ENCODE measurements around the gene KCTD19.

Gene KCTD19

GRCh38 chr16:67283826-67284555, 42.5 kb downstream of the KCTD19 start:
- DNase-seq (ENCODE audit: low read depth in 1 of 2, low spot score in 1 of 2): no peak

DNA sequence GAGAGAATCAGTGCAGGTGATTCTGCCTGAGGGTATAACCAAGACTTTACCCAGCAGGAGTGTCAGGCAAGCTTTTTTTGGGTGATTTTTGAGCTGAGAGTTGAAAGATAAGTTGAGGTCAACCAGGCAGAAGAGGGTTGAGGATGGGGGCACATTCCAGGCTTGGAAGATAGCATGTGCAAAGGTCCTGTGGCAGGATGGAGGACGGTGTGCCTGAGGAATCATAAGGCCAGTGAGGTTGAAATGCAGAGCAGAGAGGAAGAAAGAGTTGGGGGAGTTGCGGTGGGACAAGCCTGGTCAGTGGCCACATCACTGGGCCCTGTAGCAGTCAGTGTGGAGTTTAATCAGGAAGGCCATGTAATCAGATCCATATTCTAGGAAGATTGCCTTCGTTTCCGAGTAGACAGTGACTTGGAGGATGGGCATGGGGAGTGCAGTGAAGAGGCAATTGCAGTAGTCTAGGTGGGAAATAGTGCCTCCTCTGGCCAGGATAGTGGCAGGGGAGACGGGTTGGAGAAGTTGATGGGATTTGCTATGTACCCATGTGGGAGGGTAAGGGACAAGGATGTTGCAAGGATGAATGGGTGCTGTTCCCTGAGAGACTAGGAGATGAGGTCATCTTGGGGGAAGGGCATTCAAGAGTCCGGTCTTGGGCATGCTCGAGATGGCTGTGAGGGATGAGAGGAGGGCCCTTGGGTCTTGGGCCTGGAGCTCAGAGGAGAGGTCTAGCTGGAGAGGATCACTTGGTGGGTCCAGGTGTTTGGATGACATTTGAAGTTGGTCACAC, 43.3 kb downstream of the KCTD19 start:
- no peak for DNase-seq (ENCODE audit: low read depth in 1 of 2, low spot score in 1 of 2)

DNA sequence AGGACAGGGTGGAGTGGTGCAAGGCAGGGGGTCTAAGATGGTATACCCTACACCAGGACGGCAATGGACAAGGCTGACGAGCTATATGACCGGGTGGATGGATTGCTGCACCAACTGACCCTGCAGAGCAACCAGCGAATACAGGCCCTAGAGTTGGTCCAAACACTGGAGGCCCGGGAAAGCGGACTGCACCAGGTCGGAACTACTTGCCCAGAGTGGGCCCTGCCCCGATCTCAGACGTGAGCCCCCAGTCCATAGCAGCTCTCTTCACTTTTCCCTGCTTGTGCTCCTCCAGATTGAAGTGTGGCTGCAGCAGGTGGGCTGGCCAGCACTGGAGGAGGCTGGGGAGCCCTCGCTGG, 44.1 kb downstream of the KCTD19 start:
- DNase-seq (ENCODE audit: low read depth in 1 of 2, low spot score in 1 of 2): no peak

DNA sequence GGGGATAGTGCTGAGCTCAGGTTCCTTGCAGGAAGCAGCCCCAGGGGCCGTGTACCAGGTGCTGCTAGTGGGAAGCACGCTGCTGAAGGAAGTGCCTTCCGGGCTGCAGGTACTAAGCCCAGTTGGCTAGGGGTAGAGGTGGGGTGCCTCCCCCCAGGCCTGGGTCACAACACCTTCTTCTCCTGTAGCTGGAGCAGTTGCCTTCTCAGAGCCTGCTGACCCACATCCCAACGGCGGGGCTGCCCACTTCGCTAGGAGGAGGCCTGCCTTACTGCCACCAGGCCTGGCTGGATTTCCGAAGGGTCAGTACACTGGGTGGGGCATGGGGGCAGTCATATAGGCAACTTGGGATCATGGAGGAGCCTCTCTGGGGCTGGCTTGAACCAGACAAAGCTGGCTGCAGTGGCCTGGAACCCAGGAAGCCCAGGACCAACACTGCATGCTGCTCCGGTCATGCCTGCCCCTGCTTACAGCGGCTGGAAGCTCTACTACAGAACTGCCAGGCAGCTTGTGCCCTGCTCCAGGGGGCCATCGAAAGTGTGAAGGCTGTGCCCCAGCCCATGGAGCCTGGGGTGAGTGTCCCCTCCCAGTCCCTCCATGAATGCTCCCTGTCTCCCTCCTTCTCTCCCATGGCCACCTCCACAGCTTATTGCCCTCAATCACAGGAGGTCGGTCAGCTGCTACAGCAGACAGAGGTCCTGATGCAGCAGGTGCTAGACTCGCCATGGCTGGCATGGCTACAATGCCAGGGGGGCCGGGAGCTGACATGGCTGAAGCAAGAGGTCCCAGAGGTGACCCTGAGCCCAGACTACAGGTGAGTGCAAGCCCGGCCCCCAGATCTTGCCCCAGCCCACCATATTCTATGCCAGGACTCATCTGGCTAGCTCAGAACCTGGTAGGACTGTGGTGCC, 44.8 kb downstream of the KCTD19 start:
- no peak for DNase-seq (ENCODE audit: low read depth in 1 of 2, low spot score in 1 of 2)

GRCh38 chr16:67280090-67281015, 46.2 kb downstream of the KCTD19 start:
- no peak for DNase-seq (ENCODE audit: low read depth in 1 of 2, low spot score in 1 of 2)

- peak; percentile 69 to 77 for DNase-seq (ENCODE audit: low read depth in 1 of 2, low spot score in 1 of 2)
Observed at GRCh38 chr16:67279296-67280089, 47.0 kb downstream of the KCTD19 start, which contains the start of gene PLEKHG4. Gene PLEKHG4, plus strand, starts transcription at chr16:67279532. Its CDS starts 513 bp downstream, at chr16:67280045.

DNA sequence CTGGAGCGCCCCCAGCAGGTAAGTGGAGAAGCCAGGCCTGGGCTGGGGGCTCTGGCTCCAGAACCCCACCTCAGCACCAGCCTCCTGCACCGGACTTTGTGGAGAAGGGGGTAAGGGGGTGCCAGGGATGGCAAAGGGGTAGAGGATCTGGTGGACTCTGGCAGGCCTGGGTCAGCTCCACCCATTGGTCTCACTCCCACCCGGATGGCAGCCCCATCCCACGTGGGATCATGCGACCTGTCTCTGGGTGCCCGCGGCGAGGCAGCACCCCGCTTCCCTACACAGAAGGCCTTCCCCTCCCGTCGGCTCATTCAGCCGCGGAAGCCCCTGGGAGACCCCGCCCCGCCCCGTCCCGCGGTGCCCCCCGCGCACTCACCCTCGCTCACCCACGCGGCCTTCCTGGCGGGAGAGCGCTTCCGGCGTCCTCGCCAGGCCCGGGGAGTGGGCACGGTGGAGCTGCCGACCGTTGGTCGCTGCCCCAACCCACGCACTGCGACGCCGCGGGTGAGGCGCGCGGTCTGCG, 47.7 kb downstream of the KCTD19 start:
- no peak for DNase-seq (ENCODE audit: low read depth in 1 of 2, low spot score in 1 of 2)

DNA sequence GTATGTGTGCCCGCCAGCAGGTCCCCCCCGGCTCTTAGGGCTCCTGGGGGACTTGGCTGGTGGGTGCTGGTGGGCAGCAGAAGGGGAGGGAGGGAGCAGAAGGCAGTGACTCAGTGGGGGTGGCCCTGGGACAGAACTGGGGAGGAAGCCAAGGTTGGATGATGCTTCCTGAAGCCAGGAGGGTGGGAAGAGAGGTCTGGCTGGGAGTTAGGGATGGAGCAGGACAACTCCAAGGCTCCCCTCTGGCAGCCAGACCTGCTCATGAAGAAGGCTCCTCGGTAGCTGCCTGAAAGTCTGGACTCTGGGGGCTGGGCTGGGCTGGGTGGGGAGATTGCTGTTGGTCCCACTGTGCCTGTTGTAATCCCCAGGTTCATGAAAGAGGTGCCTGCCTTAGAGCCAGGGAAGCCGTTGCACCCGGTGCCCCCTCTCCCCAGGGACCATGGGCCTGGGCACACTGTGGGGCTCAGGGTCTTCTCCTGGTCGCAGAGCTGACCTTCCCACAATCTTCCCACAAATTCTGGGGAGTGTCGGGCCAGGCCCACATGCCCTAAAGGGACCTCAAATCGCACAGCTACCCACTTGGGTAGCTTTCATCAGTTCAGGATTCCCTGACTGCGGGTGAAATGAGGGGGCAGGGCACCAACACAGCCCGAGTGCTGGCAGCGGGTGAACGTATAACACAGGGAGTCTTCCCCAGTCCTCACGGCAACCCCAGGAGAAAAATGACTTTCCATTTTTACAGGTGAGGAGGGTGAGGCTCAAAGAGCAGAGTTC, 48.4 kb downstream of the KCTD19 start:
- DNase-seq (ENCODE audit: low read depth in 1 of 2, low spot score in 1 of 2): no peak

GRCh38 chr16:67277294-67277998, 49.1 kb downstream of the KCTD19 start:
- no peak for DNase-seq (ENCODE audit: low read depth in 1 of 2, low spot score in 1 of 2)

GRCh38 chr16:67275321-67275720, 51.2 kb downstream of the KCTD19 start:
- no peak for DNase-seq (ENCODE audit: low read depth in 1 of 2, low spot score in 1 of 2)

GRCh38 chr16:67271446-67271845, 55.1 kb downstream of the KCTD19 start:
- no peak for DNase-seq (ENCODE audit: low read depth in 1 of 2, low spot score in 1 of 2)

DNA sequence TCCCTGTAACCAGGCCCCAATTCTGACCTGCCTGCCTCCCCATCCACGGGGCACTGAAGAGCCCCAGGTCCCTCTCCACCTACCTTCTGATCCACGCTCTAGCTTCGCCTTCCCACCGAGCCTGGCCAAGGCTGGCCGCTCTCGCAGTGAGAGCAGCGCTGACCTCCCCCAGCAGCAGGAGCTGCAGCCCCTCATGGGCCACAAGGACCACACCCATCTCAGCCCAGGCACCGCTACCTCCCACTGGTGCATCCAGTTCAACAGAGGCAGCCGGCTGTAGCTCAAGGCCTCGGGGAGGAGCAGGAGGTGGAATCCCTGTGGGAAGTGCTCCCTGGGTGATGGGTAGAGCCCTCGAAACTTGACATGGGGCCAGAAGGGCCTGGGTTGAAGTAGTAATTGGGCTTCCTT, 55.6 kb downstream of the KCTD19 start:
- DNase-seq (ENCODE audit: low read depth in 1 of 2, low spot score in 1 of 2): no peak

DNA sequence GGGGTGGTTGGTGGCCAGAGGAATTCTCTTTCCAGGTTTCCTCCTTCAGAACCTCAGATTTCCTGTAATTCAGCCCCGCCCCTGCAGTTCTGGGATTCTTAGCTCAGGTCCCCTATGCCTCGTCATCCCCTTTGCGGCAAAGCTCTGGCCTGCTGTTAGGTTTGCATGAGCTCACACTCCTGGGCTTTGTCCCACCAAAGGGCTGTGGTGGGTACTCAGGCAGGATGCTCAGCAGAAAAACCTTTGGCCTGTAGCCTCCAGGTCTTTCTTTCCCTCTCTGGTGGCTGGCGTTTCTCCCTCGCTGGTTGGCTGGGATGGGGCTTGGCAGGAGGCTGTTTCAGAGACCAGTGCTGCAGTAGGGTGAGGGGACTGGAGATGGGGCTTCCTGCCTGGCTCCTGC, 56.8 kb downstream of the KCTD19 start:
- DNase-seq (ENCODE audit: low read depth in 1 of 2, low spot score in 1 of 2): no peak

DNA sequence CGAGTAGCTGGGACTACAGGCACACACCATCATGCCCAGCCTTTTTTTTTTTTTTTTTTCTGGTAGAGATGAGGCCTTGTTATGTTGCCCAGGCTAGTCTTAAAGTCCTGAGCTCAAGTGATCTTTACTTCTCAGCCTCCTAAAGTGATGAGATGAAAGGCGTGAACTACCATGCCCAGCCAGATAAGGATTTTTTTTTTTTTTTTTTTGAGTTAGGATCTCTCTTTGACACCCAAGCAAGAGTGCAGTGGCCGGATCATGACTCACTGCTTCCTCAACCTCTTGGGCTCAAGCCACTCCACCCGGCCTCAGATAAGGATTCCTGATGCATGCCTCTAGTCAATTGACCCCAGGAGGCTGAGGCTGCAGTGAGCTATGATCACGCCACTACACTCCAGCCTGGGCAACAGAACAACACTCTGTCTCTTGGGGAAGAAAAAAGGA, 58.4 kb downstream of the KCTD19 start:
- DNase-seq (ENCODE audit: low read depth in 1 of 2, low spot score in 1 of 2): no peak

DNA sequence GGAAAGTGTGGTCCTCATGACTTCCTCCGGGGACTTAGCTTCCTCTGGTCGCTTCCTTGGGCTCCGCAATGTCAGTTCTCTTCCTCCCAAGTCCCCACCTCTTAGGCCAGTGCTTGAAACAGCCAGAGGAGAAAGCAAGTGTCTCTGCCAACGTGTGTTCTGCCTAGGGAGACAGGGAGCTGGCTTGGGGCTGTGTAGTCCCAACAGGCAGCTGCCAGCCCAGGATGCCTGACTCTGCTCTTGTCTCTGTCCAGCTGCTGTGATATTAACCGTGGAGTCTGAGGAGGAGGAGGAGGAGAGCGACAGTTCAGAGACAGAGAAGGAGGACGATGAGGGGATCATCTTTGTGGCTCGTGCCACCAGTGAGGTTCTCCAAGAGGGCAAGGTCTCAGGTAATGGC, 60.7 kb downstream of the KCTD19 start:
- DNase-seq (ENCODE audit: low read depth in 1 of 2, low spot score in 1 of 2): no peak

- no peak for DNase-seq (ENCODE audit: low read depth in 1 of 2, low spot score in 1 of 2)
Observed at GRCh38 chr16:67264866-67265265, 61.7 kb downstream of the KCTD19 start.

GRCh38 chr16:67264277-67264676, 62.3 kb downstream of the KCTD19 start:
- no peak for DNase-seq (ENCODE audit: low read depth in 1 of 2, low spot score in 1 of 2)

GRCh38 chr16:67263201-67263600, 63.3 kb downstream of the KCTD19 start:
- no peak for DNase-seq (ENCODE audit: low read depth in 1 of 2, low spot score in 1 of 2)
